ENCODE data around the gene RTL10.

RTL10 gene

DNA sequence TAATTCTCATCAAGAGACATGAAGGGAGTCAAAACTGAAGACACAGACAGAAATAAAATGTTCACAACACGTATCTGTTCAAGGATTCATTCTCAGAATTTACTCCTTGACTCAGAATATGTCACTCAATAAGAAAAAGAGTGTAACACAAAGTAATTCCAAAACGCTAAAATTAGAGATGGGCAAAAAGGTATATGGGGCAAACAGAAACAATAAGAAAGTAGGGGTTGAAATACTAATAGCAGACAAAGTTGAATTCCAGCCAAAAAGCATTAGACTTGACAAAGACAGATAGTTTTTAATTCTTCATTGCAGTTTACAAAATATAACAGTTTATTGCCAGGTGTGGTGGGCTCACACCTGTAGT is 26.7 kb downstream of the RTL10 start:
- Histone ChIP-seq H3K9me3 (ENCODE audit: insufficient read depth, low read depth, low read length) (no peaks in the 10 kb centered on the region), H3K4me1 (ENCODE audit: insufficient read depth, low read length) (no peaks in the 10 kb centered on the region), H3K4me3 (ENCODE audit: low read length) (no peak overlapping the region), H3K27me3 (ENCODE audit: insufficient read depth, low read length) (no peaks in the 10 kb centered on the region), H3K9ac (ENCODE audit: low read depth, low read length) (no peak overlapping the region), H3K27ac (ENCODE audit: low read length) (no peak overlapping the region), H3K36me3 (ENCODE audit: insufficient read depth, low read depth, low read length) (no peaks in the 10 kb centered on the region)

DNA sequence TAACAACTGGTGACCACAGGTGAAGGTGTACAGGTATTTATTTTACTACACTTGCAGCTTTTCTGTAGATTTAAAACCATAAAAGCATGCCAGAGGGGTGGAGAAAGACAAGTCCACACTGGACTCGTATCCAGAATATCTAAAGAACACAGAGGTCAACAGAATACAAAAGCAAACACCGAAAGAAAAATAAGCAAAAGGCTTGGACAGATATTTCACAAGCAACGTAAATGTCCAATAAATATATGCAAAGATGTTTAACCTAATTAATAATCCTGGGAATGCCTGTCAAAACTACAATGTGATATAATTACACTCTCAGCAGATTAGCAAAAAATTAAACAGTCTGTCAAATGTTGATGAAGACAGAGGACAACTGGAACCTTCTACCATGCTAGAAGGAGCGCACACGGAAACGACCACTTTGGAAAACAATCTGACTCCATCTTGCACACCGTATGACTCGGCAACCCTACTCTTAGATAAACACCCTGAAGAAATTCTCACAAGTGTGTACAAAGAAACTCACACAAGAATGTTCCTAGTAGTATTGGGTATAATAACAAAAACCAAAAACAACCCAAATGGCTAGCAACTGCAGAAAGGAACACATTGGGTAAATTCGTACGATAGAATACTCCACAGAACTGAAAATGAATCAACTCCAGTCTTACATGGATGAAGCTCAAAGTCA is 27.2 kb downstream of the RTL10 start:
- Histone ChIP-seq H3K4me1 (ENCODE audit: insufficient read depth, low read length) (no peaks in the 10 kb centered on the region), H3K27ac (ENCODE audit: low read length) (no peak overlapping the region), H3K27me3 (ENCODE audit: insufficient read depth, low read length) (no peaks in the 10 kb centered on the region)

DNA sequence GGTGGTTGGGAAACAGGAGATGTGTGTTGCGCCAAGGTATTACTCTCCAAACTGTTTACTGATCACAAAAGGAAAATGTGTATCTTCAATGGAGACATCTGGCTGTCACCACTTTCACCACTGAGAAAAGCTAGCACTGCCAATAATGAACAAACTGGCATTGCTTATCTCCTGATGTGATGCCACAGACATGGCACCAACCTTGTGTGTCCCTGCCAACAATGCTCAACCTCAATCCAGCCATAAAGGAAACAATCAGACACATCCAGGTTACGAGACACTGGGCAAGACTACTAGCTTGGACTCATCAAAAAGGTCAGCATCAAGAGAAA is 28.1 kb downstream of the RTL10 start:
- Histone ChIP-seq H3K27ac (ENCODE audit: low read length) (no peak overlapping the region), H3K4me1 (ENCODE audit: insufficient read depth, low read length) (no peaks in the 10 kb centered on the region), H3K36me3 (ENCODE audit: insufficient read depth, low read depth, low read length) (no peaks in the 10 kb centered on the region), H3K9me3 (ENCODE audit: insufficient read depth, low read depth, low read length) (no peaks in the 10 kb centered on the region), H3K27me3 (ENCODE audit: insufficient read depth, low read length) (no peaks in the 10 kb centered on the region), H3K9ac (ENCODE audit: low read depth, low read length) (no peak overlapping the region), H3K4me3 (ENCODE audit: low read length) (no peak overlapping the region)

More for the DNA sequence above, 27.2 kb downstream of the RTL10 start:
- Histone ChIP-seq H3K9me3 (ENCODE audit: insufficient read depth, low read depth, low read length) (no peaks in the 10 kb centered on the region), H3K36me3 (ENCODE audit: insufficient read depth, low read depth, low read length) (no peaks in the 10 kb centered on the region), H3K9ac (ENCODE audit: low read depth, low read length) (no peak overlapping the region), H3K4me3 (ENCODE audit: low read length) (no peak overlapping the region)

DNA sequence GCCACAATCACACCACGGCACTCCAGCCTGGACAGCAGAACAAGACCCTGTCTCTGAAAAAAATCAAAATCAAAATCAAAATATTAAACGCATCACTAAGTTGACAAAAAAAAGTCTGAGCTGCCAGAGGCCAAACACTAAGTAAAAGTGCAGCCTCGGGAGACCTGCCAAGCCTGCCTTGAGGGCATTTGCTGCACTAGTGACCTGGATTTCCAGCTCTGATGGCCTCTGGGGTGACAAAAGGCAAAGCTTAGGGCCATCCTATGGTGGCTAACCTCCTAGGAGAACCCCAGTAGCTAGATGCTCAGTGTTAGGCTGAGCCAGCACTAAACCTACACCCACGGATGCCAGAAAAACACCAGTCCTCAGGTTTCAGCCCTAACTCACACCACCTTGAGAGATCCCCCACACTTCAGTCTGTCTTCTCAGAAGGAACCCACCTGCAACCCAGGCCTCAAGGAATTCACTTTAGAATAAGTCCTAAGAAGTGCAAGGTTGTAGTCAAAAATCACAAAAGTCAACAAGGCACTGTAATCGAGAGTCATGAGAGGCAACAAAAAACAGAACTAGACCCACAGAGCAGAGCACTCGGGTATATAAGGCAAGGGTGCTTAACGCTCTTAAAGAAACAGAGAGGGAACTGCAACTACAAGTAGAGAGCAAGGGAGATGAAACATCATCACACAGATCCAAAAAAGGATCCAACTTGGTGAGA is 28.6 kb downstream of the RTL10 start:
- Histone ChIP-seq H3K36me3 (ENCODE audit: insufficient read depth, low read depth, low read length) (no peaks in the 10 kb centered on the region), H3K27me3 (ENCODE audit: insufficient read depth, low read length) (no peaks in the 10 kb centered on the region), H3K27ac (ENCODE audit: low read length) (no peak overlapping the region), H3K9ac (ENCODE audit: low read depth, low read length) (no peak overlapping the region), H3K4me1 (ENCODE audit: insufficient read depth, low read length) (no peaks in the 10 kb centered on the region), H3K9me3 (ENCODE audit: insufficient read depth, low read depth, low read length) (no peaks in the 10 kb centered on the region), H3K4me3 (ENCODE audit: low read length) (no peak overlapping the region)

DNA sequence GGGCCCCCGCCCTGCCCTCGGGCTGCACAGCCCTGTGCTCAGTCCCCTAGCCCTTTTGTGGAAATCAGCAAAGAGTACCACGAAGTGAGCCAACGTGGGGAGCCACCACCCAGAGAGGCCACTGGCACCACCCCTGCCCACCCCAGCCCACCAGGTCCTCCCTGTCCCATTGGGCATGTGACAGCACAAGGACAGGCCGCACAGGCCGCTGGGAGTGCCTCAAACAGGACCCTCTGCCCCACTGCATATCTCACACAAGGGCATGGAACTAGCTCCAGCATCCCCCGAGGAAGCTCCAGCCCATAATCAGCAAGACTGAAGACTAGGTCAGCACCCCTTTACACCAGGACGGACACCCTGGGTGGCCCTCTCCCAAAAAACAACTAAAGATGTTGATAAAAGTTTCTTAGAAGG is 29.7 kb downstream of the RTL10 start:
- no peak overlapping the region for H3K9ac ChIP-seq (ENCODE audit: low read depth, low read length)
- H3K27me3 ChIP-seq (ENCODE audit: insufficient read depth, low read length) = no peaks in the 10 kb centered on the region
- H3K36me3 ChIP-seq (ENCODE audit: insufficient read depth, low read depth, low read length) = no peaks in the 10 kb centered on the region
- H3K27ac ChIP-seq (ENCODE audit: low read length) = no peak overlapping the region
- no peaks in the 10 kb centered on the region for H3K9me3 ChIP-seq (ENCODE audit: insufficient read depth, low read depth, low read length)
- no peaks in the 10 kb centered on the region for H3K4me1 ChIP-seq (ENCODE audit: insufficient read depth, low read length)
- no peak overlapping the region for H3K4me3 ChIP-seq (ENCODE audit: low read length)

DNA sequence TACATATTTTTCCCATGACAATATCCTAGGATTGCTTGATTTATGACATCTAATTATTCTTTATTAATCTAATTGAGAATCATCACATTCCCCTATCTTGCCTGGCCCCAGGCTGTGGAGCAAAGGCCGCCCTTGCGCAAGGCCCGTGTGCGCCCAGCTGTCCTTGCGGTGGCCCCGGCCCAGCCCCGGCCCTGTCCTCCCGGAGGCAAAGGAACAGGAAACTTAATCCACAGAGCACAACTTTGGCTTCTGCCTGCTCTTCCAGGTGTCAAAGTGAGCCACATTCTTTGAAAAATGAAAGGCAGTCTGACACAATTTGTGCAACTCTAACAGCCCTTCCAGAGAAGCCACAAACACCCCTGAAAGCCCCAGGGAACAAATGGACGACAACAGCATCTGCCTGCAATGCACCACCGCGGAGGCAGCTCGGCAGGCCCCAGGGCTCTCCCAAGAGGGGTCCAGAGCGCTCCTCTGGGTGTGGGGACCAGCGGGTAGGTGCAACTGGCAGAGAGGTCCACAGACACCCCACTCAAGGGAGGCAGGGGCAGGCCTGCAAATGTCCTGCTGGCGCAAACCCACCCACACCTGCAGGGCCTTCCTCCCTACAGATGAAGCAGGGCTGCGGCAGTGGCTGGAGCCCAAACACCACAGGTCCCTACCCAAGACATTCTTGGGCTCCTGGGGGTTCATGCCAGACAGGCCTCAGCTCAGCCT is 30.3 kb downstream of the RTL10 start:
- H3K9ac ChIP-seq (ENCODE audit: low read depth, low read length) = no peak overlapping the region
- no peaks in the 10 kb centered on the region for H3K27me3 ChIP-seq (ENCODE audit: insufficient read depth, low read length)
- H3K27ac ChIP-seq (ENCODE audit: low read length) = no peak overlapping the region
- H3K36me3 ChIP-seq (ENCODE audit: insufficient read depth, low read depth, low read length) = no peaks in the 10 kb centered on the region
- no peaks in the 10 kb centered on the region for H3K9me3 ChIP-seq (ENCODE audit: insufficient read depth, low read depth, low read length)
- no peaks in the 10 kb centered on the region for H3K4me1 ChIP-seq (ENCODE audit: insufficient read depth, low read length)
- H3K4me3 ChIP-seq (ENCODE audit: low read length) = no peak overlapping the region

DNA sequence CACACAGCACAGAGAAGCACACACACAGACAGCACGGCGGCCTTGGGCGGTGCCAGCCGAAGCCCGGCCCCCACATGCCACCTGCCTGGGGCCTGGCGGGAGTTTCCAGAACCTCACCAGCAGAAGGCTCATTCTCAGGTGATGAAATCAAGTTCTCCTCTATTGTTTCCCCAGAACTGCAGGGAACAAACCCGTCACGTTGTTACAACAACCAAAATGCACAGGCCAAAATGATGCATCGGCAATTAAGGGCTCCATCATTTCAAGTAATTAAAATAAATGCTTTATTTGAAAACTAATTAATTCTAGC is 30.8 kb downstream of the RTL10 start:
- Histone ChIP-seq H3K27me3 (ENCODE audit: insufficient read depth, low read length) (no peaks in the 10 kb centered on the region), H3K27ac (ENCODE audit: low read length) (no peak overlapping the region), H3K4me3 (ENCODE audit: low read length) (no peak overlapping the region), H3K4me1 (ENCODE audit: insufficient read depth, low read length) (no peaks in the 10 kb centered on the region), H3K36me3 (ENCODE audit: insufficient read depth, low read depth, low read length) (no peaks in the 10 kb centered on the region), H3K9me3 (ENCODE audit: insufficient read depth, low read depth, low read length) (no peaks in the 10 kb centered on the region), H3K9ac (ENCODE audit: low read depth, low read length) (no peak overlapping the region)

DNA sequence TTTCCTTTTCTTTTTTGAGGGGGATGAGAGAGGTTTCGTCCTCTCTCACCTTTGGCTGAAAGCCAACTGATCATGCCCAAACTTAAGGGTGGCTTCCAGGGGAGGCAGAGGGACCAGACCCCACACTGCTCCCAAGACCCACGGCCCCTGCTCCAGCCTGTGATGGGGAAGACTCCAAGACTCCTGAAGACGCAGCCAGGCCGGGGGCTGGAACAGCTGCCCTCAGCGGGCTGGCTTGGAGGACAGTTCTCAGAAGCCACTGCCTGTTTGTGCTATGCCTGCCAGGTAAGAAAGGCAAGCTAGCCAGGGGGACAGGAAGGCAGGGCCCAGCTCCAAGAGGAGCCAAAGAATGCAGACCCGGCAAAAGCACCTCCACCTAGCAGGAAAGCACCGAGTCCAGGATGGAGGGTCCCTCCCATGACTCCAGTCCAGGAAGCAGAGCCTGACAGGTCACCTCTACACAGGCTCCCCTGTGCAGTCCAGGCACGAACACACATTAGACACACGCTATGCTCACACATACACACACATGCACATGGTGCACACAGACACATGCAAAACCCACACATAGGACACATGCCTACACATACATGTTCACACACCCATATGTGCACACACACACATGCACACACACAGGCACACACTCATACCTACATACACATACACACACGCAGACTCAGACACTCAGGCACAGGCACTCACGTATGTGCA is 31.3 kb downstream of the RTL10 start:
- Histone ChIP-seq H3K9ac (ENCODE audit: low read depth, low read length) (no peak overlapping the region), H3K27ac (ENCODE audit: low read length) (no peak overlapping the region), H3K36me3 (ENCODE audit: insufficient read depth, low read depth, low read length) (no peaks in the 10 kb centered on the region), H3K4me3 (ENCODE audit: low read length) (no peak overlapping the region), H3K4me1 (ENCODE audit: insufficient read depth, low read length) (no peaks in the 10 kb centered on the region), H3K27me3 (ENCODE audit: insufficient read depth, low read length) (no peaks in the 10 kb centered on the region), H3K9me3 (ENCODE audit: insufficient read depth, low read depth, low read length) (no peaks in the 10 kb centered on the region)

DNA sequence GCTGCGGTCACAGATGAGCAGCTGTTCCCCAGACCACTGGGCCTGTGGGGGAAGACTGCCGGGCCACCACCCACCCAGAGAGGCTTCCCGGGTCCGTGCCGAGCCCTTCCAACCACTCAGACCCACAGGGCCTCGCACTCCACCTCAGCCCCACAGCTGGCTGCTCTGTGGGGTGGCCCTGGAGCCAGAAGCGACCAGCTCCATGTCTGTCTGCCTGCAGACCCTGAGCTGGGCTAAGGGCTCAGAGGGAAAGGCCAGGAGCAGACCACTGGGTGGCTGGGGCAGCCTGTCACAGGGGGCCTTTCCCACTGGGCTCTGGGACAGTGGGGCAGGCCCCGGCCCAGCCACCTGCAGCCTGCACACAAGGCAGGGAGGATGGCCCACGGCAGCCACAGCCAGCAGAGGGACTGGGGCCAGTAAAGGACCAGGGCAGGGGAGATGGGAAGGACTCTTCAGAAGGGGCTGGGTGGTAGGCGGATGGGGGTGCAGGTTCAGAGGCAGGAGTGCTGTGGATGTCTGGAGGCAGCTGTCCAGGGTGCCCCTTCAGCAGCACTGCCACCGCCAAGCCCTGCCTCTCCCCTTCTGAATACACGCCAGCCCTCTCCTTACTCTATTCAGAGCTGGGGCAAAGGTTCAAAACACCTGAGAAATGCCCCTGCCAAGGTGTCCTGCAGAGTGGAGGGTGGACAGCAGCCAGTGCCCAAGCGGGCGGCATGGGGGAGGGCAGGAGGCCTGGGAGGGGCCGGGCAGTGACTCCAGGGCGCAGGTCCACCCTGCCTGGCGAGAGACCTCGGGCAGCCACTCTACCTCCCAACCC is 32.2 kb downstream of the RTL10 start:
- Histone ChIP-seq H3K9me3 (ENCODE audit: insufficient read depth, low read depth, low read length) (no peaks in the 10 kb centered on the region), H3K4me1 (ENCODE audit: insufficient read depth, low read length) (no peaks in the 10 kb centered on the region), H3K36me3 (ENCODE audit: insufficient read depth, low read depth, low read length) (no peaks in the 10 kb centered on the region), H3K27me3 (ENCODE audit: insufficient read depth, low read length) (no peaks in the 10 kb centered on the region), H3K4me3 (ENCODE audit: low read length) (no peak overlapping the region), H3K27ac (ENCODE audit: low read length) (no peak overlapping the region), H3K9ac (ENCODE audit: low read depth, low read length) (no peak overlapping the region)

DNA sequence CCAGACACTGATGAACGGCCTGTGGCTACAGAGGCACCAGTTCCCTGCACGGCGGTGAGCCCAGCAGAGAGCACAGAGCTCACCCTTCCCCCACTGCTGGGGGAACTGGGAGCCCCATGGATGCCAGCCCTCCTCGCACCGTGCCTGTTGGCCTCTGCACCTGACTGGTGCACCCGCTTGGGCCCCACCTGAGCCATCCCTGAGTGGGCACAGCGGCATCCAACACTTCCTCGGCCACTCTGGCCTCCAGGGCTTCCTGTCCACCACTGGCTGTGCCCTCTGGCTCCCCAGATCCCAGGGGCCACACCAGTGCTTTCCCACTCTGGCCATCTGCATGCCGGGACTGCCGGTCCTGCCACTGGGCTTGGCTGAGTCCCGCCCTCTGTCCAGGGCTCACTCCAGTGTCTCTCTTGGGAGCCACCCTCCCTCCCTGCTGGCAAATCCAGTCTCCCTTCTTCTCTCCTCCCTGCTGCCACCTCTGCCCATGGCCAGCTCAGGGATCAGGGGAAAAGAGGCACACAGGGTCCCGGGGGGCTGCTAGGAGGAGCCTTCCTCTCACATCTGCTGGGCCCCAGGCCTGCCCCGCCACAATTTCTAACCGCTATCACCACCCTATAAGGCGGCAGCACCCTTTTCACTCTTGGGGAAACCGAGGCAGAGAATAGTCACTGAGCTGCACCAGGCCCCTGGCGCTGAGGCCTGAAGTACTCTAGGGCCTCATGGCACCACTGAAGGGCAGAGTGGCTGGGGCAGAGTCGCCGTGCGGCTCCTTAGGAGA is 33.0 kb downstream of the RTL10 start:
- H3K27me3 ChIP-seq (ENCODE audit: insufficient read depth, low read length) = no peaks in the 10 kb centered on the region
- no peak overlapping the region for H3K4me3 ChIP-seq (ENCODE audit: low read length)
- no peak overlapping the region for H3K27ac ChIP-seq (ENCODE audit: low read length)
- no peaks in the 10 kb centered on the region for H3K9me3 ChIP-seq (ENCODE audit: insufficient read depth, low read depth, low read length)
- no peak overlapping the region for H3K9ac ChIP-seq (ENCODE audit: low read depth, low read length)
- H3K4me1 ChIP-seq (ENCODE audit: insufficient read depth, low read length) = no peaks in the 10 kb centered on the region
- H3K36me3 ChIP-seq (ENCODE audit: insufficient read depth, low read depth, low read length) = no peaks in the 10 kb centered on the region
